Peyer's patch (tissue), 4 donors: ENCODE results near the gene KLHL29. TPM values are rescaled to one million over a fixed set of nuclear protein-coding genes. Genes with fewer than 3 reads are reported as not detected.

Experiments
- DNase-seq, 3 donors: peaks; one replicate each; pipeline ENCODE4 v3.0.0-alpha.2; 2017 to 2019
- H3K27ac ChIP-seq, 4 donors: fragments of 200-600 bp; sonication (generic); one replicate each; pipeline ENCODE4 v1.5.1; 2016 to 2019
- H3K27me3 ChIP-seq, 2 donors: fragments of 200-600 bp; sonication (generic); one replicate each; pipeline ENCODE4 v1.5.1; 2019
- H3K36me3 ChIP-seq, 3 donors: fragments of 200-600 bp; sonication (generic); one replicate each; pipeline ENCODE4 v1.5.1; 2016 to 2019
- H3K4me1 ChIP-seq, 4 donors: fragments of 200-600 bp; sonication (generic); one replicate each; pipeline ENCODE4 v1.5.1; 2016 to 2019
- H3K4me3 ChIP-seq, 4 donors: fragments of 200-600 bp; sonication (generic); 1 replicate in 3 of 4; 2 replicates in 1 of 4; pipeline ENCODE4 v1.5.1; 2016 to 2019; ENCODE audit warnings: mild to moderate bottlenecking in 1 of 4
- H3K9me3 ChIP-seq, 4 donors: fragments of 200-600 bp; sonication (generic); one replicate each; pipeline ENCODE4 v1.5.1; 2016 to 2019; ENCODE audit warnings: mild to moderate bottlenecking in 1 of 4
- POLR2A ChIP-seq, 2 donors: fragments of 450-650 bp; IDR thresholded peaks; one replicate each; pipeline ENCODE4 v1.5.1; 2017; ENCODE audit warnings: antibody characterized with exemption in 2 of 2, mild to moderate bottlenecking in 2 of 2, moderate library complexity in 2 of 2
- total RNA-seq, 4 donors: library from RNA; depleted of rRNA; stranded (reverse); fragments of >200 nt; gene quantifications; one replicate each; pipeline ENCODE4 v1.1.0, GENCODE V29; 2016
- TF ChIP-seq, protein P1 (sequence below), 6 experiments: fragments of 450-650 bp in 4 of 6; fragments of 200-600 bp in 2 of 6; sonication (generic) in 1 of 6; IDR thresholded peaks; one replicate each; pipeline ENCODE4 v1.5.1; 2017 to 2019; ENCODE audit warnings: antibody characterized with exemption in 6 of 6, mild to moderate bottlenecking in 3 of 6, moderate library complexity in 1 of 6

Gene KLHL29
- total RNA-seq, 4 donors from 2014 or later = 1.1 to 18.2 (median 5.0) TPM

DNA sequence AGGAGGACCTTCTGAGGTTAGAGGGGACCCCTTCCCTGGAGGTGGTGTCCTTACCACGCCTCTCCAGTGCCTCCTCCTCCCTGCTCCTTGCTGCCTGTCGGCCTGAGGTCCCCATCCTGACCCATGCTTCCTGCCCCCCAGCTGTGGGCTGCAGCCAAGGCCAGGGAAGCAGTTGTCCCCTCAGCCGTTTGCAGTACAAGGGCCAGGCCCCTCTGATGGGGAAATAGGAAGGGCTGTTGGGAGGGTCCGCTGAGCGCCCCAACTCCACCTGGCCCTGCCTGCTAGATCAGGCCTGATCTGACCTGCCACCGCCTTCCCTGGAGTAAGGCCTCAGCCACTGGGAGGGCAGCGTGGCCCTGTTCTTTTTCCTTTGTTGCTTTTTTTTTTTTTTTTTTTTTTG, 219.8 kb downstream of the KLHL29 start:
- H3K36me3 ChIP-seq = no peaks in the 10 kb centered on the region
- peaks cover 0 to 3% (median 0%) of the 10 kb centered on the region in 4 donors for H3K9me3 ChIP-seq
- no peak overlapping the region for H3K27ac ChIP-seq
- peak in 1 of 3 donors; percentile 20 for DNase-seq
- TF ChIP-seq, protein P1, sequence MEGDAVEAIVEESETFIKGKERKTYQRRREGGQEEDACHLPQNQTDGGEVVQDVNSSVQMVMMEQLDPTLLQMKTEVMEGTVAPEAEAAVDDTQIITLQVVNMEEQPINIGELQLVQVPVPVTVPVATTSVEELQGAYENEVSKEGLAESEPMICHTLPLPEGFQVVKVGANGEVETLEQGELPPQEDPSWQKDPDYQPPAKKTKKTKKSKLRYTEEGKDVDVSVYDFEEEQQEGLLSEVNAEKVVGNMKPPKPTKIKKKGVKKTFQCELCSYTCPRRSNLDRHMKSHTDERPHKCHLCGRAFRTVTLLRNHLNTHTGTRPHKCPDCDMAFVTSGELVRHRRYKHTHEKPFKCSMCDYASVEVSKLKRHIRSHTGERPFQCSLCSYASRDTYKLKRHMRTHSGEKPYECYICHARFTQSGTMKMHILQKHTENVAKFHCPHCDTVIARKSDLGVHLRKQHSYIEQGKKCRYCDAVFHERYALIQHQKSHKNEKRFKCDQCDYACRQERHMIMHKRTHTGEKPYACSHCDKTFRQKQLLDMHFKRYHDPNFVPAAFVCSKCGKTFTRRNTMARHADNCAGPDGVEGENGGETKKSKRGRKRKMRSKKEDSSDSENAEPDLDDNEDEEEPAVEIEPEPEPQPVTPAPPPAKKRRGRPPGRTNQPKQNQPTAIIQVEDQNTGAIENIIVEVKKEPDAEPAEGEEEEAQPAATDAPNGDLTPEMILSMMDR (IDR thresholded peaks at IDR 0.05) = no peak
- no peak for TF ChIP-seq POLR2A (IDR thresholded peaks at IDR 0.05)
- H3K27me3 ChIP-seq = no peaks in the 10 kb centered on the region
- H3K4me1 ChIP-seq = no peaks in the 10 kb centered on the region
- no peak overlapping the region for H3K4me3 ChIP-seq

DNA sequence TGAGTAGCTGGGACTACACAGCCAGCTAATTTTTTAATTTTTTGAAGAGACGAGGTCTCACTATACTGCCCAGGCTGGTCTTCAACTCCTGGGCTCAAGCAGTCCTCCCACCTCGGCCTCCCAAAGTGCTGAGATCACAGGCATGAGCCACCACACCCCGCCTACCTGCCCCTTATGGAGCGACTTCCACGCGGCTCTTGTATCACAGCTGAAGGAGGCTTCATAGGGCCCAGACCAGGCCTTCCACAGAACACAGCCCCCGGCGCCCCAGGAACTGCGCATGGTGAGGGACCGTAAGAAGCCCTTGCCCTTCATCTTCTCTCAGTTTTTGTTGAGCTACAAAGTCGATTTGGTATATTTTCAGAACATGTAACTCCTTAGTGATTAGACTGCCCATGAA, 220.3 kb downstream of the KLHL29 start:
- H3K27me3 ChIP-seq = no peaks in the 10 kb centered on the region
- peaks cover 0 to 3% (median 0%) of the 10 kb centered on the region in 4 donors for H3K9me3 ChIP-seq
- peak in 1 of 3 donors; percentile 15 for DNase-seq
- H3K4me1 ChIP-seq = no peaks in the 10 kb centered on the region
- H3K27ac ChIP-seq = no peak overlapping the region
- TF ChIP-seq, protein P1 (IDR thresholded peaks at IDR 0.05) = no peak
- TF ChIP-seq POLR2A (IDR thresholded peaks at IDR 0.05) = no peak
- no peak overlapping the region for H3K4me3 ChIP-seq
- no peaks in the 10 kb centered on the region for H3K36me3 ChIP-seq

DNA sequence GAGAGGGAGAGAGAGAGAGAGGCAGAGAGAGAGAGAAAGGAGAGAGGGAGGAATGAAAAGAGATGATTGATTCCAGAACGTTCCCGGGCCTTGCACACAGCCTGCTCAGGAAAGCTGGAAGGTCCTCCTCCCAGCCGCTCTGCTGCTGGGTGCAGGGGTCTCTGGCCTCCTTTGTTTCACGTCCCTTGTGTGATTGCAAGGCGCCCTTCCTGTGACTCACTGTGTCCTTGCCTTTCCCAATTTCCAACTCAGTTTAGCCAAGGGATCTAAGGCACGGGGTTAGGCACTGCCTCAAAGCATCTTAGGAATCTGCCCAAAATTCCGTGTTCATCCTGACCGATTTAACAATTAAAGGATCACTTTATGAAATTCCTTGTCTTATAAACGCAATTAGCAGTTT, 221.2 kb downstream of the KLHL29 start:
- no peaks in the 10 kb centered on the region for H3K36me3 ChIP-seq
- no peaks in the 10 kb centered on the region for H3K4me1 ChIP-seq
- TF ChIP-seq POLR2A (IDR thresholded peaks at IDR 0.05) = no peak
- peaks cover 0 to 3% (median 1%) of the 10 kb centered on the region in 4 donors for H3K9me3 ChIP-seq
- no peak overlapping the region for H3K4me3 ChIP-seq
- DNase-seq = peak in 1 of 3 donors; percentile 3
- H3K27me3 ChIP-seq = no peaks in the 10 kb centered on the region
- no peak overlapping the region for H3K27ac ChIP-seq

DNA sequence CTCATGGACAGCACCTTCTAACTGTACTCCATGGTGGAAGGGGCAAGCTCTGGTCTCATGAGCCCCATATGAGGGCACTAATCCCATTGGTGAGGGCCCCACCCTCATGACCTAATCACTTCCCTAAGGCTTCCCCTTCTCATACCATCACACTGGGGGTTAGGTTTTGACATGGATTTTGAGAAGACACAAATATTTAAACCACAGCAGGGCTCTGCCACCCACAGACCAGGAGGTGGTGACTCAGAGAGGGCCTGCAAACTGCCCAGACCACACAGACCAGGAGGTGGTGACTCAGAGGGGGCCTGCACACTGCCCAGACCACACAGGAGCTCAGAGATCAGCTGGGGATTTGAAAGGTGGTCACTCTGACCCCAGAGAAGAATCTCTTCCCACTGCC, 222.0 kb downstream of the KLHL29 start:
- Histone ChIP-seq H3K27me3 (no peaks in the 10 kb centered on the region), H3K9me3 (peaks cover 0 to 3% (median 1%) of the 10 kb centered on the region in 4 donors), H3K4me3 (no peak overlapping the region), H3K36me3 (no peaks in the 10 kb centered on the region), H3K27ac (no peak overlapping the region), H3K4me1 (no peaks in the 10 kb centered on the region)
- no peak for DNase-seq
- TF ChIP-seq, protein P1 (IDR thresholded peaks at IDR 0.05) = no peak
- no peak for TF ChIP-seq POLR2A (IDR thresholded peaks at IDR 0.05)

DNA sequence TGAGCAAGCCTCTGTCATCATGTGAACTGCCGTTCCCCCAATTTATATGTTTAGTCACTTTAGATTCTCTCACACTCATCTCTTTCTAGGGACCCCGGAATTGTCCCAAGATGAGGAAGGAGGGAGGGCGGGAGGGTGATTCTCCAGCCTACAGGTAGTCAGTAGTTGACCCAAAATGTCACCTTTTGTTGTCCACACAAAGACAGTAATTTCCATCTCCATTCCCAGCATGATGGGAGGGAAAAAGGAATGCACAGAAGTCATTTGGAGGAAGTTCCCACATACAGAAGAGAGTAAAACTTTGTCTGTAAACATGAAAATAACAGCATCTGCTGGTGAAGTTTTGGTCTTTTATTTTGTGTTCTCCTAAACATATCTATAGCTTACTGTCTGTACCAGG, 222.9 kb downstream of the KLHL29 start:
- DNase-seq = no peak
- H3K4me1 ChIP-seq = no peaks in the 10 kb centered on the region
- H3K36me3 ChIP-seq = no peaks in the 10 kb centered on the region
- H3K9me3 ChIP-seq = peaks cover 0 to 3% (median 1%) of the 10 kb centered on the region in 4 donors
- H3K27ac ChIP-seq = no peak overlapping the region
- TF ChIP-seq POLR2A (IDR thresholded peaks at IDR 0.05) = no peak
- TF ChIP-seq, protein P1 (IDR thresholded peaks at IDR 0.05) = no peak
- H3K27me3 ChIP-seq = no peaks in the 10 kb centered on the region
- H3K4me3 ChIP-seq = no peak overlapping the region

DNA sequence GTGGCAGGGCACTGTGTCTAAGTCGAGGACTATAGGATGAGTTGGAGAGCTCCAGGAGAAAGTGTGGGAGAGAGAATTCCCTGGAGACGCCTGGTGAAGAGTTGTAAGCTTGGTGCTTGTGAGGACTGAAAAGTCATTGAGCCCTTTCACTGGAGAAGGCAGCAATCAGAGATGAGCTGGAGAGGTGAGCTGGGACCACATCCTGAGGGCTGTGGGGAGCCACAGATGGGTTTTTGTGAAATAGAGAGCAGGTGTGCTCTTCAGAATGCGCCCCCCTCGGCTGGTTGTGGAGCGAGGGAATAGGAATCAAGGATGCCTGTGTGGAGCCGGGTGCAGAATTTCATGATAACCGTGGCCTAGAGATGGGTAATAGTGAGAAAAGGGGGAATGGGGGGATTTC, 224.3 kb downstream of the KLHL29 start:
- TF ChIP-seq, protein P1 (IDR thresholded peaks at IDR 0.05) = no peak
- Histone ChIP-seq H3K4me3 (no peak overlapping the region), H3K27me3 (no peaks in the 10 kb centered on the region), H3K4me1 (no peaks in the 10 kb centered on the region), H3K9me3 (peaks cover 0 to 3% (median 1%) of the 10 kb centered on the region in 4 donors), H3K27ac (no peak overlapping the region), H3K36me3 (no peaks in the 10 kb centered on the region)
- DNase-seq = no peak
